Measurements from ENCODE around the gene ZFP36L1.

ZFP36L1 gene

DNA sequence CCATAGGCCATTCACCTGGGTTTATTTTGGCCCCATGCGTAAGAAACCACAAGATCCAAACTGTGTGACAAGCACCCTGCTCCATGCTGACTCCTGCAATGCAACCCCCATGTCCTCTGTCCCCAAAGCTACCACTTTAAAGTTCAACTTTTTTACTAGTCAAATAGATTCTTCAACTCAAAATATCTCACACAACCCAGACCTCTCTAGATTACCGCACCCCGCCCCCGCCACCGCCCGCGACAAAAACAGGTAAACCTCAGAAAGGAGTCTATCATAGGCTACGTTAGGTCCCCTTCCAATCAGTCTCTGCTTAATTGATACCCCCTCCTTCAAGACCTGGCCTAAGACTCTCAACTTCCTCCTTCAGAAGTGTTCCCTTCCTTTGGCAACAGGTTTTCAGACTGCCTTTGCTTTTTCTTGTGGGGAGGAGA is 2.2 kb downstream of the ZFP36L1 start:
- DNase-seq (ENCODE audit: low spot score) = no peak
- ChIA-PET CTCF (interaction anchor here (1.1 to 1.7 kb wide), 2 partner anchors 847 to 857 kb away, joined by 3 to 9 read pairs; no protein-coding TSS in a partner anchor), POLR2A (ENCODE audit: low non-redundant PET) (no interaction called here)
- peak overlapping the region; percentile 99 for H3K27ac ChIP-seq
- TF ChIP-seq, protein P1, sequence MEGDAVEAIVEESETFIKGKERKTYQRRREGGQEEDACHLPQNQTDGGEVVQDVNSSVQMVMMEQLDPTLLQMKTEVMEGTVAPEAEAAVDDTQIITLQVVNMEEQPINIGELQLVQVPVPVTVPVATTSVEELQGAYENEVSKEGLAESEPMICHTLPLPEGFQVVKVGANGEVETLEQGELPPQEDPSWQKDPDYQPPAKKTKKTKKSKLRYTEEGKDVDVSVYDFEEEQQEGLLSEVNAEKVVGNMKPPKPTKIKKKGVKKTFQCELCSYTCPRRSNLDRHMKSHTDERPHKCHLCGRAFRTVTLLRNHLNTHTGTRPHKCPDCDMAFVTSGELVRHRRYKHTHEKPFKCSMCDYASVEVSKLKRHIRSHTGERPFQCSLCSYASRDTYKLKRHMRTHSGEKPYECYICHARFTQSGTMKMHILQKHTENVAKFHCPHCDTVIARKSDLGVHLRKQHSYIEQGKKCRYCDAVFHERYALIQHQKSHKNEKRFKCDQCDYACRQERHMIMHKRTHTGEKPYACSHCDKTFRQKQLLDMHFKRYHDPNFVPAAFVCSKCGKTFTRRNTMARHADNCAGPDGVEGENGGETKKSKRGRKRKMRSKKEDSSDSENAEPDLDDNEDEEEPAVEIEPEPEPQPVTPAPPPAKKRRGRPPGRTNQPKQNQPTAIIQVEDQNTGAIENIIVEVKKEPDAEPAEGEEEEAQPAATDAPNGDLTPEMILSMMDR (conservative IDR thresholded peaks at IDR 0.05; ENCODE audit: low read depth) = no peak

DNA sequence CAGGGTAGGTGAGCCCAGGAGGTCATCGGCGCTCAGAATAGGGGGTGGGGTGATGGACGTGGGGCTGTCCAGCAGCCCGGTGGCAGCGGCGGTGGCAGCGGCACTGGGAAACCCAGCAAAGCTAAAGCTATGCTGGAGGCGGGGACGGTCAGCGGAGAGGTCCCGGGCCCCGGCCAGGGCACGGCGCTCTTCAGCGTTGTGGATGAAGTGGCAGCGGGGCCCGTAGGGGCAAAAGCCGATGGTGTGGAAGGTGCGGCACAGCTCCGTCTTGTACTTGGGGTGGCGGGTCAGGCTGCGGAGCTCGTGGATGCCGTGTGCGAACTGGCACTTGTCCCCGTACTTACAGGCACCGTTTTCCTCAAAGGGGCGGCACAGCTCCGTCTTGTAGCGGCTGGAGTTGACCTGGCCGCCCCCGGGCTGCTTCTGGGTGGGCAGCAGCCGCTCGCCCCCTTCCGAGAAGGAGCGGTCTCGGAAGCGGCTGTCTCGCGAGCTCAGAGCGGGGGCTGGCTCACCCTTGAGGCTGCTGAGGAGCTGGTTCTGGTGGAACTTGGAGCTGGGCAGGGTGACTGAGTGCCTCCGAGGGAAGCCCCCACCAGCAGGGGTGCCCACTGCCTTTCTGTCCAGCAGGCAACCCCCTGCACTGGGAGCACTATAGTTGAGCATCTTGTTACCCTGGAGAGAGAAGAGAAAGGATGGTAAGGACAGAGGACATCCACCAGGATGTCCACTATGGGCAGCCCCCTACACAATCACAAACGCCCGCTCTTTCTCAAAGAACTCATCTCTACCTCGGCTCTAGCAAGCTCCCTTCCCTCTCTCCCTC is 2.8 kb downstream of the ZFP36L1 start:
- POLR2A ChIA-PET (ENCODE audit: low non-redundant PET) = interaction anchor here (0.6 to 1.2 kb wide), 3 partner anchors 28 to 206 kb away, joined by 3 to 5 read pairs (median 3); no protein-coding TSS in a partner anchor
- CTCF ChIA-PET = interaction anchor here (0.5 to 1.7 kb wide), 14 partner anchors 27 to 856 kb away, joined by 3 to 9 read pairs (median 4); no protein-coding TSS in a partner anchor
- peak overlapping the region; percentile 99 for H3K27ac ChIP-seq
- TF ChIP-seq, protein P1 (conservative IDR thresholded peaks at IDR 0.05; ENCODE audit: low read depth) = no peak
- no peak for DNase-seq (ENCODE audit: low spot score)

DNA sequence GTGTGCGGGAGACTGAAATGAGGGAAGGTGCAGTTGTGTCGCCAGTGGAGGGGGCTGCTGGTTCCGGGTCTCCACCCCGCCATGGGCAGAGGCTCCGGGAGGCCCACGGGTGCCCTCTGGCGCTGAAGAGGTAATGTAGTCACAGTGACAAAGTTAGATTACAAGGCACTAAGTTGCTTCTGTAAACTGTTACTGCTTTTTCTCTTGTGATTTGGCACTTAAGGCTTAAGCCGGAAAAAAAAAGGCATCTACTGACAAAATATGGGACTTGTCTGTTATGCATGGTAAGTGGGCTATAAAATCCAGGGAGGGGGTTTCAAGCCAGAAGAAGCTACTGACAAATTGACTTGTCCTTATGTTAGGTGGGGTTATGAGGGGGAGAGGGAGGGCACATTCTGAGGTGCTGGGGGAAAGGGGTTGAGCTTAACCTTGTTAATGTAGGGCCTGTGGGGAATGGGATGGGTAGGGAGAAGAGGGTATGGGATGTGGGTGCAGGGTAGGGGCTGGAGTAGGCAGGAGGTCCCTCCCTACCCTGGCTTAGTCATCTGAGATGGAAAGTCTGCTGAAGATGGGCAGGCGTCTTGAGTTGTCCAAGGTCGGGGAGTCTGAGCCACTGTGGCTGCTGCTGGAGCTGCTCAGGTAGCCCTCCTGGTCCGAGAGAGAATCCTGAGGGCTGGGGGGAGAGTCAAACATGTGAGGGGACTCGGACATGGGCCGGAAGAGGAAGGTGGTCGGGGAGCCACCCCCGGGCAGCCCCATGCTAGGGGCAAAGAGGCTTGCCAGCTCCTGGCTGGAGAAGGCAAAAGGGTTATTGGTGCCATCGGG is 3.7 kb downstream of the ZFP36L1 start:
- ChIA-PET CTCF (interaction anchor here (0.5 to 1.7 kb wide), 17 partner anchors 8 to 855 kb away, joined by 3 to 9 read pairs (median 4); no protein-coding TSS in a partner anchor), POLR2A (ENCODE audit: low non-redundant PET) (interaction anchor here (0.6 to 1.2 kb wide), 3 partner anchors 29 to 205 kb away, joined by 3 to 5 read pairs (median 3); no protein-coding TSS in a partner anchor)
- TF ChIP-seq, protein P1 (conservative IDR thresholded peaks at IDR 0.05; ENCODE audit: low read depth) = peak; percentile 72
- DNase-seq (ENCODE audit: low spot score) = no peak
- H3K27ac ChIP-seq = peak overlapping the region; percentile 99

DNA sequence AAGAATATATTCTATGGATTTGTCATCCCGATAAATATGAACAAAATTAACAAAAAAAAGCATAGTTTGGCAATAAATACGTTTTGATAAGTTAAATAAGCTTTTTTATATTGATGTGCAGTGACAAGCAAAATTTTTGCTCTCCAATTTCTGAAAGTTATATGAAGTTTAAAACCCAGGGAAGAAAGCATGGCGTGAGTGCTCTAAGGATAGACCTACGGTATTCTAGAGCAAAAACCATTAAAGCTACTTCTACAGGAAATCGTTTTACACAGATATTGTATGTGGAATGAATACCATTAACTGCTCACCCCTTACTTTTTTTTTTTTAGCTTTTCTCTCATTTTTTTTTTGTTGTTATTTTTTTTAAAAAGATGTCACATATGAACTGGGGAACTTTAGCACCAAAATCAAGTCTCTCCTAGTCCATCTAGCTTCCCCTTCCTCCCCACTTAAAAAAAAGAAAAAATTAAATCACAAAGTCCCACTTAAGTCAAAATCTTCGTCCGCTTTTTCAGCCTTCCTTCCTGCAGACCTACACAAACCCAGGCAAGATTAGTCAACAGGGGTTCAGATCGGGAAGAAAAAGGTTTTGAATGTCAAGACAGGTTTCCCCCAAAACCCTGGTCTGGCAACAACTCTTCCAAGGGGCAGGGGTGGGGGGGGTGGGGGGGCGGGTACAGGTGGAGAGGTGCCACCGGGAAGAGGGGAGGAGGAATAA is 4.4 kb downstream of the ZFP36L1 start:
- POLR2A ChIA-PET (ENCODE audit: low non-redundant PET) = interaction anchor here (1.1 to 1.2 kb wide), 2 partner anchors 112 to 650 kb away, joined by 5 read pairs; no protein-coding TSS in a partner anchor
- peak overlapping the region; percentile 99 for H3K27ac ChIP-seq
- DNase-seq (ENCODE audit: low spot score) = no peak
- CTCF ChIA-PET = interaction anchor here (0.6 to 0.7 kb wide), 8 partner anchors 8 to 954 kb away, joined by 3 to 10 read pairs (median 4); no protein-coding TSS in a partner anchor
- TF ChIP-seq, protein P1 (conservative IDR thresholded peaks at IDR 0.05; ENCODE audit: low read depth) = no peak

DNA sequence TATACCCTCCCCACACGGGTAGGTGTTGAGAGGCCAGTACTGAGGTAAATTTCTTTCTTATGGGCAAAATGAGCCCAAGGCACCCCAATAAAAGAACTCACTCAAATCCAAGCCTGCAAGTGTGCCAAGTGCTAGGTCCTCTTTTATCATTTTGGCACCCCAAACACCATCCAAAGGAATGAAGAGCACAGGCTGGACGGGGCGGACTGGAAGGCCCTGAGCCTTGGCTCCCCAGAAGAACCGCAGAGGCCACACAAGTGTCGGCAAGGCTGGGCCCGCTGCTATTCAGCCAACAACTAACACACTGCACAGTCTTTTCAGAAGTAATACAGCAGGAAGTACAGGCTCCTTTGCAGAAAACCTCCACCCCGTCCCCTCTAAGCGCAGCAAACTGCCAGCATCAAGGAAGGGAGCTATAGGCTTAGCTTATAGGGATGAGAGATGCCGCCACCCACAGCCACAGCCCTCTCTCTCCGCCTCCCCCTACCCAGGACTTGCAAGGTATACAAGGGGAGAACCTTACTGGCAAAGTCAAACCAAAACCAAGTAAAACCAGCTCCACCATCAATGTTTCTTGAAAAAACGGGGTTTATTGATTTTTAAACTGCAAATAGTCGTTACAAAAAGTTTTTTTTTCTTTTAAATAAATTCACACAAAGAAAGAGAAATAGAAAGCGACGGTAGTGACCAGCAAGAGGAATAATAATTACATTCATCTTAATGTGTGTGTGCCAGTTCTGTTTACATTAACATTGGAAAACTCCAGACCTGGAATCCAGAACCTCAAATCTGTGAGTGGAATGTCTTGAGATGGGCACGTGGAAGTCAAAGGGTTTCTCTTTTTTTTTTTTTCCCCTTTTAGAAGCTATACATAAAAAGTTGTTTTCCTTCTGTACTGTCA is 5.5 kb downstream of the ZFP36L1 start:
- H3K27ac ChIP-seq = peak overlapping the region; percentile 94
- ChIA-PET CTCF (interaction anchor here (0.6 to 0.9 kb wide), 6 partner anchors 29 to 856 kb away, joined by 3 to 4 read pairs (median 3); no protein-coding TSS in a partner anchor), POLR2A (ENCODE audit: low non-redundant PET) (interaction anchor here (0.6 to 1.1 kb wide), 3 partner anchors 82 to 649 kb away, joined by 3 to 5 read pairs (median 3); no protein-coding TSS in a partner anchor)
- TF ChIP-seq, protein P1 (conservative IDR thresholded peaks at IDR 0.05; ENCODE audit: low read depth) = no peak
- DNase-seq (ENCODE audit: low spot score) = no peak
